Fibroblast of skin of left biceps (primary cell): Measurements from ENCODE around the gene TSPAN10.

Source experiments
- DNase-seq, 2 experiments: peaks; one replicate each; pipeline ENCODE4 v3.0.0-alpha.2; 2013; ENCODE audit warnings: low read depth in 2 of 2

TSPAN10 gene

DNA sequence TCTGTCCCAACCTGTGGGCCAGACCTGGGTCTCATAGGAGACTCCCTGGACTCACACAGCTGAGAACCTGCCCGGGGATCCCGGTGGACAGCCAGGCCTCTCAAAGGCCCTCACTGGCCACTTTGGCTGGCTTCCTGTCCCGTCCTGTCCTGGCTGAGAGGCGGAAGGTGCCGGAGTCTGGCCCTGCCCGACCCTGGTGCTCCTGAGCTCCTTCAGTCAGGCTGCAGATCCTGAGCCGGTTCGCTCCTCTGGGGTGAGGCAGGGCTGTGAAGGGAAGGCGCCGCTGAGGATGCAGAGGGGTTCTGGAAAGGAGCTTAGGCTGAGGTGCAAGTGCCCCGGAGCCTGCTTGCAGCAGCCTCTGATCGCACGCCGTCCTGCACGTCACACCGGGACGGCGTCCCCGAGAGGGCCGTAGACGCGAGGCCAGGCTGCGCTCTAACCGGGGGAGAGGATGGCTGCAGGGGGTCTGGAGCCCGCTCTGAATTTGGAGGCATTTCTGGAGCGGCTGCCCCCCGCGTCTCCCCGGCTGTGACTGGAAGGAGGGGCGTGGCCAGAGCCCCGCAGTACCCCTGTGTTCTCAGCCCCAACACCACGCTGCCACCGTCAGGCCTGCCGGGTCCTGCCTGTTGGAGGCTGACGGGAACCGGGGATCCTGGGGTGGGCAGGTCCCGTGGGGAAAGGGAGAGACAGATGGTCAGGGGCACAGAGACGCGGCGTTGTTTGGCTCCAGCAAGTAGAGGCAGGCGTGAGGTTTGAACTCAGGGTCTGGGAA is 51.0 kb downstream of the TSPAN10 start:
- no peak for DNase-seq

DNA sequence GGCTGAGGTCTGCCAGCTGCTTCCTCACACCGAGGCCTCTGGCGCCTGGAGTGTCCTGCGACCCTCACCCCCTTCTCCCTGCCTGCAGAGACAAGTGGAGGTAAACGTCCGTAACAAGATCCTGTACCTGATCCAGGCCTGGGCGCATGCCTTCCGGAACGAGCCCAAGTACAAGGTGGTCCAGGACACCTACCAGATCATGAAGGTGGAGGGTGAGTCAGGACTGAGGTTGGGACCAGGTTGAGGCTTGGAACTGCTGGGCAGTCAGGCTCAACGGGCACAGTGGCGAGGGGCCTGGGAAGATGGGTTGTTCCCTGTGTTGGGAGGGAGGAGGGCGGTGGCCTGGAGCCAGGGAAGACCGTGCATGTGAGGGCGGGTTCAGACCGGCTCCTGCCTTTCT is 51.6 kb downstream of the TSPAN10 start:
- no peak for DNase-seq

DNA sequence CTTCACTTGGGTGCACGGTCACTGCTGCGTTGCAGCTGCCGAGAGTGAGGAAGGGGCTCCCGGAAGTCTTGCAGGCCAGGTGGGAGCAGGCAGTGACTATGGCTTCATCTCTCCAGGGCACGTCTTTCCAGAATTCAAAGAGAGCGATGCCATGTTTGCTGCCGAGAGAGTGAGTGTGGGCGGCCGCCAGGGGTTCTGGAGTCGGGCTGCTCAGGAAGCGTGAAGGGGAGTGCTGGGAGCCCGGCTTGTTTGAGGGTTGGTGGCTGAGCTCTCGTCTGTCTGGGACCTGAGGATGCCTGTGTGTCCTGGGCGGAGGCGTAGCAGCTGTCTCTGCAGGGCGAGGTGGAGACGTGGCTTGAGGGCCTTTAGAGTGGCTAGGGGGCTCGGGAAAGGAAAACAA is 53.1 kb downstream of the TSPAN10 start:
- DNase-seq, result no peak

DNA sequence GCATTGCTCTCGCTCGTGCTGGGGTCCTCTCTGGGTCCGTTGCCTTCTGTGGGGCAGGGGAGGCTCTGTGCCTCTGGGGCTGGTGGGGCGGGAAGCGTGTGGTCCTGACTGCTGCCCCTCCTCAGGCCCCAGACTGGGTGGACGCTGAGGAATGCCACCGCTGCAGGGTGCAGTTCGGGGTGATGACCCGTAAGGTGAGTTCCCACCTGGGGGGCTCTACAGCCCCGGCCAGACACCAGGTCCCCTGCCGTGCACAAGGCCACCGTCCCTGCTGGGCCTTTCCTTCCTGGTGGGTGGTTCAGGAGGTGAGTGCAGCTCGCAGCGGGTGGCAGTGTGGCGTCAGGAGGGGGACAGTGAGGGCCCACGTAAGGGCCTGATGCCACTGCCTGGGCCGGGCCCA is 53.6 kb downstream of the TSPAN10 start:
- no peak for DNase-seq

DNA sequence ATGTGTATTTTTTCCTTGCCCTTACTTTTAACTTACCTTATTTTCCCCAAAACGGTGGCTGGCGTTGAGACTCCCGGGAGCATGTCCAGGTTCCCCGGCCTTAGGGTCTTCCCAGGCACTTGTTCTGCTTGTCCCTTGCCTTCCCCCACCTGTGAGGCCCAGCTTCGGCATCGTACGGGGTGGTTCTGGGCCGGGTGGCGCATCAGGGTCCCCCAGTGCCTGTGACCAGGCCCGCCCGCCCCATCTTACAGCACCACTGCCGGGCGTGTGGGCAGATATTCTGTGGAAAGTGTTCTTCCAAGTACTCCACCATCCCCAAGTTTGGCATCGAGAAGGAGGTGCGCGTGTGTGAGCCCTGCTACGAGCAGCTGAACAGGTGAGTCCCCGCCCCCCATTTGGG is 54.2 kb downstream of the TSPAN10 start:
- DNase-seq, result no peak

DNA sequence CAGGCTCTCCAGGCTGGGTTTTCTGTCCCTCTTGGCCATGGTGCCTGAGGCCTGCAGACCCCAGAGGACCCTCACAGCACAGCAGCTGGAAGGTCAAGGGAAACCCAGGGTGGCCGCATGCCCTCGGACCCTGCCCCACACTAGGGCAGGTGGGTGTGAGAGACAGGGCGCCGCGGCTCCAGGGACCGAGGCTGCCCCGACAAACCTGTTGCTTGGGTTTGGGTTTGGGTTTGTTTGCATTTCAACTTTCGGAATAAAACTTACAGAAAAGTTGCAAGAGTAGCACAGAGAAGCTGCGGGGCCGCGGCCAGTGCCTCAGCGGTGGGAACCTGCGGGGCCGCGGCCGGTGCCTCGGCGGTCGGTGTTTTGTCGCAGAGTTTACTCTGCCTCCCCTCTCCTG is 54.6 kb downstream of the TSPAN10 start:
- no peak for DNase-seq

DNA sequence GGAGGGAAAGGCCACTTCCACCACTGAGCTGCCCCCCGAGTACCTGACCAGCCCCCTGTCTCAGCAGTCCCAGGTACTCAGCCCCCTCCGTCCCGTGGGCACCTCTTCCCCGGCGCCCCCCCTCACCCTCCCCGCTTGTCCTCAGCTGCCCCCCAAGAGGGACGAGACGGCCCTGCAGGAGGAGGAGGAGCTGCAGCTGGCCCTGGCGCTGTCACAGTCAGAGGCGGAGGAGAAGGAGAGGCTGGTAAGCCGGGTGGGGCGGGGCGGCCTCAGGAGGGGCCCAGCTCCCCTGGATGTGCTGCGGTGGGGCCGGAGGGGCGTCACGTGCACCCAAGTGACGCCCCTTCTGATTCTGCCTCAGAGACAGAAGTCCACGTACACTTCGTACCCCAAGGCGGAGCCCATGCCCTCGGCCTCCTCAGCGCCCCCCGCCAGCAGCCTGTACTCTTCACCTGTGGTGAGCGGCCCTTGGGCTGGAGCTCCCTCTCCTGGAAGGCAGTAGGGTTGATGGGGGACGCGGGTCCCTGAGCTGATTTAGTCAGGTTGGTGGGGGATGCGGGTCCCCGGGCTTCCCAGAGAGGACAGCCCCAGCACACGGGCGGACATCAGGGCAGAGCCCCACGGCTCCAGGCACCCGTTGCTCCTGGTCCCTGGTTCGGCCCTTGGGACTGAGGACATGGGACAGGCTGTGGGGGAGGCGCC is 56.7 kb downstream of the TSPAN10 start:
- no peak for DNase-seq

DNA sequence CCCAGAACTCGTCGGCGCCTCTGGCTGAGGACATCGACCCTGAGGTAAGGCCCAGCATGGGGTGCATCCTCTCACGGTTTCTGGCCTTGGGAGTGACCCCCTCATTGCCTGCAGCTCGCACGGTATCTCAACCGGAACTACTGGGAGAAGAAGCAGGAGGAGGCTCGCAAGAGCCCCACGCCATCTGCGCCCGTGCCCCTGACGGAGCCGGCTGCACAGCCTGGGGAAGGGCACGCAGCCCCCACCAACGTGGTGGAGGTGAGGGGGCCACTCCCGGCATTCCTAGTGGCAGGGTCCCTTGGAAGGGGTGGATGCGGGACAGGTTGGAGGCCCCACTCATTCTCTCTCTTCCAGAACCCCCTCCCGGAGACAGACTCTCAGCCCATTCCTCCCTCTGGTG is 57.8 kb downstream of the TSPAN10 start:
- DNase-seq, result no peak

DNA sequence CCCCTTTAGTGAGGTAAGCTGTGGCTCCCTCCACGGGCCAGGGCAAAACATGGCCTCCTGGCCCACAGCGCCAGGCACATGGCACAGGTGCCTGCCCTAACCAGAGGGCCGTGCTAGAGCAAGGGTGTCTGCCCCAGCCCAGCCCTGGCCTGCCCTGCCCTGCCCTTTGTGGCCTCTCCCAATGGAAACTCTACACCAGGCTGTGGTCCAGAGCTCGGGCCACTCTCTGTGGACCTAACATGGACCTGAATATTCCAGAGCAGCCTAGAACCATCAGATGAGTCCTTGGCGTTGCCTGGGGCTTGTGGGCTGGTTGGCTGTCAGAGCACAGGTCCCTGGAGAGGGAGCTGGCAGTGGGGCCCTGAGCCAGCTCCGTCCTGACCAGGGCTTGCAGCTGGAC is 58.2 kb downstream of the TSPAN10 start:
- no peak for DNase-seq

DNA sequence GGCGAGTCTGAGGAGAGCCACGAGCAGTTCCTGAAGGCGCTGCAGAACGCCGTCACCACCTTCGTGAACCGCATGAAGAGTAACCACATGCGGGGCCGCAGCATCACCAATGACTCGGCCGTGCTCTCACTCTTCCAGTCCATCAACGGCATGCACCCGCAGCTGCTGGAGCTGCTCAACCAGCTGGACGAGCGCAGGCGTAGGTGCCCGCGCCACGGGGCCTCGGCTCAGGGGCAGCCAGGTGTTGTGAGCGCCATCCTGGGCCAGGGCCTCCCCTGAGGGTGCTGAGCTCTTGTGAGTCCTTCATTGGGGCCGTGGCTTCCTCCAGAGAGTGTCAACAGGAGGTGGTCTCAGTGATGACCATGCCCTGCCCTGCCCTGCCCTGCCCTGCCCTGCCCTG is 58.8 kb downstream of the TSPAN10 start:
- DNase-seq, result no peak

DNA sequence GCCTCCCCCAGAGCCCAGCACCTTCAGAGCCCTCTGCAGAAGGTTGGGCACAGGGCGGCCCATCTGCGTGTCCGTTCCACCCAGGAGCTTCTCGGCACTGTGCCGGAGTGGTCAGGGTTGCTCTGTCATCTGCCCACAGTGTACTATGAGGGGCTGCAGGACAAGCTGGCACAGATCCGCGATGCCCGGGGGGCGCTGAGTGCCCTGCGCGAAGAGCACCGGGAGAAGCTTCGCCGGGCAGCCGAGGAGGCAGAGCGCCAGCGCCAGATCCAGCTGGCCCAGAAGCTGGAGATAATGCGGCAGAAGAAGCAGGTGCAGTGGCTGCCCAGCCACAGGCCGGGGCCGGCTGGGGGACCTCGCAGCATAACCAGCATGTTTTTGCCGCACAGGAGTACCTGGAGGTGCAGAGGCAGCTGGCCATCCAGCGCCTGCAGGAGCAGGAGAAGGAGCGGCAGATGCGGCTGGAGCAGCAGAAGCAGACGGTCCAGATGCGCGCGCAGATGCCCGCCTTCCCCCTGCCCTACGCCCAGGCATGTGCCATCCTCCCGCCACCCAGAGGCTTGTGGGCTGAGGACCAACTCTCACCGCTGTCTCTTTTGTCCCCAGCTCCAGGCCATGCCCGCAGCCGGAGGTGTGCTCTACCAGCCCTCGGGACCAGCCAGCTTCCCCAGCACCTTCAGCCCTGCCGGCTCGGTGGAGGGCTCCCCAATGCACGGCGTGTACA is 59.4 kb downstream of the TSPAN10 start:
- no peak for DNase-seq

DNA sequence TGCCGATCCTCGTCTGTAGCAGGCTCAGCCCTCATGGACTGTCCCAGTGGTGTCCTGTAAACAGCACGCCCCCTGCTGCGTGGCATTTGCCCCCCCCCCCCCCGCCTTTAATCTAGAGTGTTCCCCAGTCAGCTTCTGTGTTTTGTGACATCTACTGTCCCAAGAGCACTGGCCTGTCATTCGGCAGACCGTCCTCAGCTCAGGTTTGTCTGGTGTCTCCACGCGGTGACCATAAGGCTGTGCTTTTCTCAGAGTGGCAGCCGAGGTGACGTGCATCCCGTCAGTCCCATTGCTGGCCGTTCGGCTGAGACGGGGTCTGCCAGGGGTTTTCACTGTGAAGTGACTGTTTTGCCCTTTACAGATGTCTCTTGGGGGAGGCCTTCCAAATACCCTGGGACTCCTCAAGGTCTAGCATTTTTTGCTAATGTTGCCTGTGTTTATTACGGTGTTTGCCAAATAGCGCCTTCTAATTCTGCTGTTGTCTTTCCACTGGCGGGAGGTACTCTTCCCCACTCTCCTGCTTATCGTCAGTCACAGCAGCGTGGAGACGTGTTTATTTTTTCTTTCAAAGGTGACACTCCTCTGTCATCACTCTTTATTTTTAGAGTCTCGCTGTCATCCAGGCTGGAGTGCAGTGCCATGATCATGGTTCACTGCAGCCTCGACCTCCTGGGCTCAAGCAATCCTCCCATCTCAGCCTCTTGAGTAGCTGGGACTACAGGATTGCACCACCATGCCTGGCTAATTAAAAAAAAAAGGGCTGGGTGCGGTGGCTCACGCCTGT is 60.5 kb downstream of the TSPAN10 start:
- DNase-seq, result no peak
